Stimulated activated CD4-positive, alpha-beta T cell treated with anti-CD3 and anti-CD28 coated beads, Interleukin-1b, Interleukin-23, amount 100 ng/mL, for 4 hours (primary cell): ENCODE measurements around the gene ESR2.
"Not testable (repeated sequence)": the region's sequence is repeated elsewhere in the genome, so short reads cannot be mapped to it uniquely, and the experiment has no call there.

Experiments used
- DNase-seq, 2 donors: peaks; one replicate each; pipeline ENCODE4 v3.0.0-alpha.2; 2020; ENCODE audit warnings: low read depth in 2 of 2

ESR2 gene

GRCh38 chr14:64293976-64294671 lies at the start of gene ESR2:
TSS of gene ESR2 (minus strand) at chr14:64294371. CDS start at chr14:64282985, 11,386 bp downstream.
- DNase-seq: peak in 1 of 2 donors; percentile 21

- no peak for DNase-seq
These were observed 46.5 kb upstream of the ESR2 start for GRCh38 chr14:64340560-64341196.

GRCh38 chr14:64338616-64339316 lies 44.6 kb upstream of the ESR2 start:
- DNase-seq: peak; percentile 70 to 90

GRCh38 chr14:64337888-64338615 lies 43.9 kb upstream of the ESR2 start:
- DNase-seq: peak in 1 of 2 donors; percentile 3

GRCh38 chr14:64329149-64329548 lies 35.0 kb upstream of the ESR2 start:
- no peak for DNase-seq

GRCh38 chr14:64326502-64326901 lies 32.3 kb upstream of the ESR2 start:
- no peak for DNase-seq

GRCh38 chr14:64324895-64325294 lies 30.7 kb upstream of the ESR2 start:
- DNase-seq: no peak

- DNase-seq: no peak
These were observed 30.3 kb upstream of the ESR2 start for GRCh38 chr14:64324461-64324860.

GRCh38 chr14:64320362-64320761 lies 26.2 kb upstream of the ESR2 start:
- not testable (repeated sequence) for DNase-seq

GRCh38 chr14:64318695-64319094 lies 24.5 kb upstream of the ESR2 start:
- not testable (repeated sequence) for DNase-seq

GRCh38 chr14:64303471-64303917 lies 9.3 kb upstream of the ESR2 start:
- no peak for DNase-seq

GRCh38 chr14:64298773-64299172 lies 4.6 kb upstream of the ESR2 start:
- no peak for DNase-seq

GRCh38 chr14:64296561-64296960 lies 2.4 kb upstream of the ESR2 start:
- no peak for DNase-seq

- DNase-seq: peak; percentile 74 to 88
These were observed 672 bp upstream of the ESR2 start for GRCh38 chr14:64294672-64295413.

- no peak for DNase-seq
These were observed 2.0 kb downstream of the ESR2 start for GRCh38 chr14:64292197-64292596.

- DNase-seq: no peak
These were observed 4.6 kb downstream of the ESR2 start for GRCh38 chr14:64289571-64289970.

GRCh38 chr14:64281805-64282204 lies 12.4 kb downstream of the ESR2 start:
- no peak for DNase-seq

- DNase-seq: no peak
These were observed 14.2 kb downstream of the ESR2 start for GRCh38 chr14:64279704-64280668.

- no peak for DNase-seq
These were observed 15.7 kb downstream of the ESR2 start for GRCh38 chr14:64278458-64278857.

- no peak for DNase-seq
These were observed 22.2 kb downstream of the ESR2 start for GRCh38 chr14:64272019-64272418.
